GM23338 (cell line): Measurements from ENCODE around the gene ANAPC2. TPM values are rescaled to one million over a fixed set of nuclear protein-coding genes. Genes with fewer than 3 reads are reported as not detected.

Source experiments
- ATAC-seq: fragments of 200-7000 bp; cut with Tn5 transposase; 3 replicates; pipeline ENCODE4 v1.9.1; 2020
- DNase-seq: peaks from one replicate; pipeline ENCODE4 v3.0.0-alpha.2; 2015; ENCODE audit warnings: low spot score
- H2AFZ ChIP-seq: fragments of 200-600 bp; sonication (generic); 2 replicates; pipeline ENCODE4 v1.8.0; 2016; ENCODE audit warnings: antibody characterized with exemption, mild to moderate bottlenecking, moderate library complexity
- H3F3A ChIP-seq: fragments of 200-600 bp; sonication (generic); replicated peaks from 2 replicates; pipeline ENCODE4 v1.8.0; 2017; ENCODE audit warnings: antibody characterized with exemption, mixed run types, low read depth
- H3K27ac ChIP-seq: fragments of 200-600 bp; sonication (generic); 2 replicates; pipeline ENCODE4 v1.6.1; 2016; ENCODE audit warnings: low read depth
- H3K27me3 ChIP-seq: fragments of 200-600 bp; sonication (generic); 2 replicates; pipeline ENCODE4 v1.8.0; 2016; ENCODE audit warnings: mild to moderate bottlenecking, mixed run types, moderate library complexity; ENCODE audit not compliant: insufficient read depth
- H3K36me3 ChIP-seq: fragments of 200-600 bp; sonication (generic); 2 replicates; pipeline ENCODE4 v1.8.0; 2016; ENCODE audit warnings: mild to moderate bottlenecking; ENCODE audit not compliant: insufficient read depth
- H3K4me1 ChIP-seq: fragments of 200-600 bp; sonication (generic); 2 replicates; pipeline ENCODE4 v1.8.0; 2016; ENCODE audit warnings: mild to moderate bottlenecking, moderate library complexity; ENCODE audit not compliant: insufficient read depth
- H3K4me2 ChIP-seq: fragments of 200-600 bp; sonication (generic); 2 replicates; pipeline ENCODE4 v1.7.1; 2017; ENCODE audit warnings: mixed run types
- H3K4me3 ChIP-seq: fragments of 200-600 bp; sonication (generic); 2 replicates; pipeline ENCODE4 v1.6.1; 2016; ENCODE audit warnings: mixed run types
- H3K79me2 ChIP-seq: fragments of 200-600 bp; sonication (generic); replicated peaks from 2 replicates; pipeline ENCODE4 v1.8.0; 2017; ENCODE audit warnings: mild to moderate bottlenecking; ENCODE audit not compliant: insufficient read depth
- H3K9me2 ChIP-seq: fragments of 200-600 bp; sonication (generic); 2 replicates; pipeline ENCODE4 v1.8.0; 2017; ENCODE audit not compliant: insufficient read depth
- H4K20me1 ChIP-seq: fragments of 200-600 bp; sonication (generic); replicated peaks from 2 replicates; pipeline ENCODE4 v1.8.0; 2017; ENCODE audit warnings: mild to moderate bottlenecking; ENCODE audit not compliant: insufficient read depth
- H3K27ac Mint-ChIP-seq: 2 replicates; pipeline ENCODE4 v1.8.0; 2020; ENCODE audit warnings: inconsistent platforms, mild to moderate bottlenecking, moderate library complexity, mixed read lengths
- H3K27me3 Mint-ChIP-seq: 3 replicates; pipeline ENCODE4 v1.8.0; 2022; ENCODE audit warnings: low read depth, mild to moderate bottlenecking, moderate library complexity, mixed read lengths, inconsistent platforms; ENCODE audit not compliant: insufficient read depth, poor library complexity
- H3K36me3 Mint-ChIP-seq: 3 replicates; pipeline ENCODE4 v1.8.0; 2021; ENCODE audit warnings: low read depth, mild to moderate bottlenecking, inconsistent platforms, moderate library complexity, mixed read lengths
- H3K4me1 Mint-ChIP-seq: 3 replicates; pipeline ENCODE4 v1.8.0; 2020; ENCODE audit warnings: mild to moderate bottlenecking, inconsistent platforms, mixed read lengths
- H3K4me3 Mint-ChIP-seq: 3 replicates; pipeline ENCODE4 v1.8.0; 2021; ENCODE audit warnings: moderate library complexity, mild to moderate bottlenecking, inconsistent platforms, mixed read lengths
- H3K9me3 Mint-ChIP-seq: 3 replicates; pipeline ENCODE4 v1.8.0; 2020; ENCODE audit warnings: moderate library complexity, mild to moderate bottlenecking, inconsistent platforms, mixed read lengths
- CREB1 ChIP-seq: fragments of 250-450 bp; sonication (Bioruptor Pico); IDR thresholded peaks from 2 replicates; pipeline ENCODE4 v1.5.0; 2020; ENCODE audit warnings: low read depth, mild to moderate bottlenecking, moderate library complexity
- CTCF ChIP-seq, 2 experiments: fragments of 200-600 bp in 1 of 2; sonication (generic) in 1 of 2; conservative IDR thresholded peaks; 2 replicates each; pipeline versions ENCODE4 v1.5.1 to v1.6.1; 2016 to 2017; ENCODE audit warnings: antibody characterized with exemption in 2 of 2, low read depth in 2 of 2, mild to moderate bottlenecking in 2 of 2, moderate library complexity in 1 of 2
- ETS1 ChIP-seq: IDR thresholded peaks from 2 replicates; pipeline ENCODE4 v1.6.1; 2016; ENCODE audit warnings: antibody characterized with exemption
- EZH2 ChIP-seq: fragments of 200-600 bp; sonication (generic); IDR thresholded peaks from one replicate; pipeline ENCODE4 v1.8.0; 2017; ENCODE audit warnings: antibody characterized with exemption, mild to moderate bottlenecking, low read depth; ENCODE audit not compliant: unreplicated experiment
- EZH2phosphoT487 ChIP-seq: fragments of 200-600 bp; sonication (generic); IDR thresholded peaks from one replicate; pipeline ENCODE4 v1.8.1; 2018; ENCODE audit warnings: antibody characterized with exemption; ENCODE audit not compliant: unreplicated experiment
- JUNB ChIP-seq: IDR thresholded peaks from one replicate; pipeline ENCODE4 v1.6.1; 2016; ENCODE audit warnings: antibody characterized with exemption; ENCODE audit not compliant: unreplicated experiment
- NANOG ChIP-seq: IDR thresholded peaks from 2 replicates; pipeline ENCODE4 v1.6.1; 2016; ENCODE audit warnings: antibody characterized with exemption, borderline replicate concordance
- POLR2AphosphoS5 ChIP-seq: IDR thresholded peaks from 2 replicates; pipeline ENCODE4 v1.6.1; 2016; ENCODE audit warnings: antibody characterized with exemption, low read depth
- REST ChIP-seq: IDR thresholded peaks from one replicate; pipeline ENCODE4 v1.6.1; 2018; ENCODE audit warnings: antibody characterized with exemption; ENCODE audit not compliant: unreplicated experiment
- STAT1 ChIP-seq: IDR thresholded peaks from one replicate; pipeline ENCODE4 v1.6.1; 2016; ENCODE audit warnings: antibody characterized with exemption; ENCODE audit not compliant: unreplicated experiment
- ZNF114 ChIP-seq: fragments of 250-450 bp; sonication (Bioruptor Pico); IDR thresholded peaks from 2 replicates; pipeline ENCODE4 v1.5.0; 2020; ENCODE audit warnings: mild to moderate bottlenecking, moderate library complexity
- ZNF331 ChIP-seq: fragments of 250-450 bp; sonication (Bioruptor Pico); IDR thresholded peaks from 2 replicates; pipeline ENCODE4 v1.5.0; 2020; ENCODE audit warnings: low read depth, mild to moderate bottlenecking, moderate library complexity
- ZNF462 ChIP-seq: fragments of 250-450 bp; sonication (Bioruptor Pico); IDR thresholded peaks from 2 replicates; pipeline ENCODE4 v1.5.0; 2020; ENCODE audit warnings: mild to moderate bottlenecking, moderate library complexity
- polyA plus RNA-seq: library from polyadenylated mRNA; unstranded; fragments of >200 nt; fragmentation: Nextera tagmentation; extraction: Ambion mirVana; gene quantifications from 2 replicates; pipeline ENCODE4 v1.2.1, GENCODE V29; 2016
- total RNA-seq: library from RNA; depleted of rRNA; stranded (reverse); fragments of >200 nt; shearing (Covaris generic); gene quantifications from 2 replicates; pipeline ENCODE4 v1.2.3, GENCODE V29; 2014

Gene ANAPC2
- total and polyA plus RNA-seq, 2 experiments from 2014 or later, result 16.4 to 42.9 TPM

- peaks cover 5% of the 10 kb centered on the region; the same call in 2 of the 3 replicates for H3K4me1 Mint-ChIP-seq
Measured at GRCh38 chr9:137169896-137170358, 18.4 kb downstream of the ANAPC2 start, which contains the start of gene LRRC26. Gene LRRC26, minus strand, starts transcription at chr9:137170051. Its CDS starts 108 bp downstream, at chr9:137169943.

More at GRCh38 chr9:137169896-137170358, 18.4 kb downstream of the ANAPC2 start, which contains the start of gene LRRC26:
- ATAC-seq (no peak), DNase-seq (no peak)
- Mint-ChIP-seq H3K36me3 (no peaks in the 10 kb centered on the region), H3K27me3 (peaks cover 58% of the 10 kb centered on the region), H3K9me3 (no peaks in the 10 kb centered on the region), H3K4me3 (peak within 1 kb of the TSS; percentile 70), H3K27ac (no peak within 1 kb of the TSS)
- Histone ChIP-seq H3F3A (no peaks in the 10 kb centered on the region), H2AFZ (peak within 1 kb of the TSS; percentile 69; the same call in 1 of the 2 replicates), H3K79me2 (no peaks in the 10 kb centered on the region), H3K9me2 (no peaks in the 10 kb centered on the region), H3K4me3 (peak within 1 kb of the TSS; percentile 55), H4K20me1 (no peaks in the 10 kb centered on the region), H3K4me1 (no peaks in the 10 kb centered on the region; the same call in 1 of the 2 replicates), H3K27ac (no peak within 1 kb of the TSS), H3K4me2 (peak within 1 kb of the TSS; percentile 82), H3K27me3 (peaks cover 64% of the 10 kb centered on the region), H3K36me3 (no peaks in the 10 kb centered on the region)
- TF ChIP-seq CREB1 (CRISPR knock-in tag) (no peak), ZNF462 (CRISPR knock-in tag) (no peak), ZNF331 (CRISPR knock-in tag) (no peak), STAT1 (no peak), NANOG (no peak), CTCF (conservative IDR thresholded peaks at IDR 0.05; ENCODE audit: low read depth in 2 of 2) (no peak), REST (no peak), POLR2AphosphoS5 (no peak), EZH2phosphoT487 (no peak), ETS1 (no peak), ZNF114 (CRISPR knock-in tag) (no peak), EZH2 (no peak), JUNB (no peak)
